A673 (cell line): Measurements from ENCODE around the gene EXOC6.

Experiments used
- EZH2 ChIP-seq: fragments of 200-600 bp; sonication (generic); IDR thresholded peaks from 2 replicates; pipeline ENCODE4 v1.6.1; 2017; ENCODE audit warnings: borderline replicate concordance, low read depth, mild to moderate bottlenecking, mixed read lengths, antibody characterized with exemption, low read length; ENCODE audit not compliant: poor library complexity, severe bottlenecking
- TF ChIP-seq, protein P1 (sequence below): fragments of 300-800, 200-600 bp; sonication (generic); conservative IDR thresholded peaks from 2 replicates; pipeline ENCODE4 v1.5.1; 2017; ENCODE audit warnings: low read depth, mild to moderate bottlenecking, antibody characterized with exemption, low read length, moderate library complexity, mixed read lengths

DNA sequence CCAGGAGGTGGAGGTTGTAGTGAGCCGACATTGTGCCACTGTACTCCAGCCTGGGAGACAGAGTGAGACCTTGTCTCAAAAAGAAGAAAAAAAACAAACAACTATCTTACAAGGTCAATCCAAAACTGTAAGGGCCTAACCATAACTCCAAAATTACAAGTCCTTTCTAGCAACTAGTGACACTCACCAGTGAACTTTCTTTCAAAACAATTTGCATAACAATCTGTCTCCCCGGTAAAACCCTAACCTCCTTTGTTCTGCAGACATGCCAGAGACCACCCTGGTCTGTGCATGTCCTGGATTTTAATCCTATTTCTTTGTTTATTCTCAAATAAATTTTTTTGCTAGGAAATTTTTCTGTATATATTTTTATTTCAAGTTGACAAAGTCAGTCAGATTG, 68.1 kb downstream of the EXOC6 start:
- TF ChIP-seq, protein P1, sequence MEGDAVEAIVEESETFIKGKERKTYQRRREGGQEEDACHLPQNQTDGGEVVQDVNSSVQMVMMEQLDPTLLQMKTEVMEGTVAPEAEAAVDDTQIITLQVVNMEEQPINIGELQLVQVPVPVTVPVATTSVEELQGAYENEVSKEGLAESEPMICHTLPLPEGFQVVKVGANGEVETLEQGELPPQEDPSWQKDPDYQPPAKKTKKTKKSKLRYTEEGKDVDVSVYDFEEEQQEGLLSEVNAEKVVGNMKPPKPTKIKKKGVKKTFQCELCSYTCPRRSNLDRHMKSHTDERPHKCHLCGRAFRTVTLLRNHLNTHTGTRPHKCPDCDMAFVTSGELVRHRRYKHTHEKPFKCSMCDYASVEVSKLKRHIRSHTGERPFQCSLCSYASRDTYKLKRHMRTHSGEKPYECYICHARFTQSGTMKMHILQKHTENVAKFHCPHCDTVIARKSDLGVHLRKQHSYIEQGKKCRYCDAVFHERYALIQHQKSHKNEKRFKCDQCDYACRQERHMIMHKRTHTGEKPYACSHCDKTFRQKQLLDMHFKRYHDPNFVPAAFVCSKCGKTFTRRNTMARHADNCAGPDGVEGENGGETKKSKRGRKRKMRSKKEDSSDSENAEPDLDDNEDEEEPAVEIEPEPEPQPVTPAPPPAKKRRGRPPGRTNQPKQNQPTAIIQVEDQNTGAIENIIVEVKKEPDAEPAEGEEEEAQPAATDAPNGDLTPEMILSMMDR, result no peak
- no peak for TF ChIP-seq EZH2
